GM21390 (cell line): ENCODE results near the gene PPP1R11.

ENCODE experiments used
- ATAC-seq: cut with Tn5 transposase; IDR thresholded peaks from one replicate; pipeline ENCODE4 v1.9.1; 2021; ENCODE audit not compliant: unreplicated experiment

PPP1R11 gene

DNA sequence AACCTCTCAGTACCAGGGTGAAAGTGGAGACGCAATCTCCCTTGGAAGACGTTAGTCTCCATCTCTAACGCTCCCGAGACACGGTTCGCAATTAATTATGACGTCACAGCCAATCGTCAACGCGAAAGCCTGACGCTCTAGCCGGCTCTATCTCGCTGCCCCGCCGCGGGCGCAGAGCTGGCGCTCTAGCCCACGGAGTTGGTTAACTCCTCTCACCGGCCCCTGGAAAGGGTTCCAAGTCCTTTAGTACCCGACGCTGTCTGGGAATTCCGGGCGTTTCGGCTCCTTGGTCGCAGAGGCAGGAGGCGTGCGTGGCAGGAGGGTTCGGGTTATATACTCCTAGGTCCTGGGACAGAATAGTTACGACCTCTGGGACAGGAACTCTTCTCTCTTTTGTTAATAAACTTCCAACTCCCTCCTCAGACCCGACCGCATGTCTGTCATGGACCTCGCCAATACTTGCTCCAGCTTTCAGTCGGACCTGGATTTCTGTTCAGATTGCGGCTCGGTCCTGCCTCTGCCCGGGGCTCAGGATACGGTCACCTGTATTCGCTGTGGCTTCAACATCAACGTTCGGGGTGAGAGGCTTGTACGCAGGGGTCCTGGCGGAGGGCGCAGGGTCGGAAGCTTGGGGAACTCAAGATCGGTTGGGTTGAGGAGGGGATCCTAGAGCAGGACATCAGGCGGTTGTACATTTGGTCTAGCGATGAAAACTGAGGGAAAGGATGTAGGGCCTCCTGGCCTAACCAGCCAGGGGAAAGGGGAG, 5.7 kb upstream of the PPP1R11 start, which contains the start of gene POLR1H:
TSS of gene POLR1H (plus strand) at position 174 of the 766 bp plus-strand sequence. CDS start at position 434, 260 bp downstream.
- ATAC-seq = peak; percentile 82

DNA sequence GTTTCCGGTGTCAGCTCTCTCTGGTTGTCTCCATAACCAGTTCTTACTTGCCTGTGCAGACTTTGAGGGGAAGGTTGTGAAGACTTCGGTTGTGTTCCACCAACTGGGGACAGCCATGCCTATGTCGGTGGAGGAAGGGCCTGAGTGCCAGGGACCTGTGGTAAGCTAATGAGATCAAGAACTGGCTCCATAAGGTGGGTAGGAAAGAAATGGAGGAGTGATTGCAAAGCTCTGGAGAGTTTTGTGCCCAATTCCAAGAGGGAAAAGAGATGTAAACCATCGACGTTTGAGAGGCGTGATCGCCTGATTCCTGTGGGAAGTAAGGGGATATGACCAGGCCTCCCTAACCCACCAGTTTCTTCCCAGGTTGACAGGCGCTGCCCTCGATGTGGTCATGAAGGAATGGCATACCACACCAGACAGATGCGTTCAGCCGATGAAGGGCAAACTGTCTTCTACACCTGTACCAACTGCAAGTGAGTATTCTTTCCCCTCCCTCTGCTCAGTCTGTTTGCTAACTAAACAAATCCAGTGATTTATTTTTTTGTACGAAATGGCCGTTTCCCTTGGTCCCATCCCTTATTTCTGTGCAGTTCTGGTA, 5.0 kb upstream of the PPP1R11 start:
- no peak for ATAC-seq

DNA sequence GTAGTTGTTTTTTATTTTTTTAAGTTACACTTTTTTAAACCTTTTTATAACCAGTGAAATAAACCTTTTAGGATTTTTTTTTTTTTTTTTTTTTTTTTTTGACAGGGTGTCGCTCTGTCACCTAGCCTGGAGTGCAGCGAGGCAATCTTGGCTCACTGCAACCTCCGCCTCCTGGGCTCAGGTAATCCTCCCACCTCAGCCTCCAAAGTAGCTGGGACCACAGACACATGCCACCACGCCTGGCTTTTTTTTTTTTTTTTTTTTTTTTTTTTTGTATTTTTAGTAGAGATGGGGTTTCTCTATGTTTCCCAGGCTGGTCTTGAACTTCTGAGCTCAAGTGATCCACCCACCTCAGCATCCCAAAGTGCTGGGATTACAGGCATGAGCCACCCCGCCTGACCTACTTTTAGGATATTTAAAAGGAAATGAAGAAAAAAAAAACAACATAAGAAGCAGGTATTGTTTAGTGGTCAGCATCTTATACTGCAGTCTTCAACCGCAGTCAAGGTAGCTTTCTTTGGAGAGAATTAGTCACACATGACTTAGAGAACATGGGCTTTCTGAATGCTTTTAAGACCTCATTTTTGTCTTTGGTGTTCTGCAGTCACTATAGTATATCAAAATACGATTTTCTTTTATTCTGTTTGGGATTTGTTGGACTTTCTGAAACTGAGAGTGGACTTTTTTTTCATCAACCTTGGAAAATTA, 4.4 kb upstream of the PPP1R11 start:
- ATAC-seq = no peak

DNA sequence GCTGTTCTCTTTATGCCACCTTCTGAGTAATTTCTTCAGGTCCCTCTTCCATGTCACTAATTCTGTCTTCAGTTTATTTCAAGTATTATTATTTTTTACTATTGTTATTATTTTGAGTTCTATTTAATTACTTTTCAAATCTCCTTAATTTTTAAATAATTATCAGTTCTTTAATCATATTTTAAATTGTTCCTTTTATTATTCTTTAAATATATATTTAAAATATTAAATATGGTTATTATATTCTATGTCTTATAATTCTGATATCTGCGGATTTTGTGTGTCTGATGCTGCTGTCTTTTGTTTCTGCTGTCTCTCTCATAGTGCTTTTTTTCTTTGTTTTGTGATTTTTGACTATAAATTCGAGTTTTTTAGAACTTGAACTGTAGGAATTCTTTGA, 3.7 kb upstream of the PPP1R11 start:
- no peak for ATAC-seq

DNA sequence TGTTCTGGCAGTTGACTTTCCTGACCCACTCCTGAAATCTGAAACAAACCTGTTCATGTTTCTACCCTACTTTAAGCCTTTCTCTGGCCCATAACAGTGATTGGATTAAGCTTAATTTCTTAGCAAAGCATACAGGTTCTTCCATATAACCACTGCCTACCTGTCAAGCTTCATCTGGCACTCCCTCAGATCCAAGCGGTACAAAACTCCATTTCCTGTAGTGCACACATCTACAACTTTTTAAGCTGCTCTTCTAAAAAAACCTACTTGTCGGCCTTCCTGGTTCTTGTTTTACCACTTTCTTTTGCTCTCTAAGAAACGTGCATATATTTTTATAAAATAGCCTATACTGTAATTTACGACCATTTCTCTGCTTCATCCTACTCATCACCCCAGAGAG, 916 bp upstream of the PPP1R11 start:
- no peak for ATAC-seq

DNA sequence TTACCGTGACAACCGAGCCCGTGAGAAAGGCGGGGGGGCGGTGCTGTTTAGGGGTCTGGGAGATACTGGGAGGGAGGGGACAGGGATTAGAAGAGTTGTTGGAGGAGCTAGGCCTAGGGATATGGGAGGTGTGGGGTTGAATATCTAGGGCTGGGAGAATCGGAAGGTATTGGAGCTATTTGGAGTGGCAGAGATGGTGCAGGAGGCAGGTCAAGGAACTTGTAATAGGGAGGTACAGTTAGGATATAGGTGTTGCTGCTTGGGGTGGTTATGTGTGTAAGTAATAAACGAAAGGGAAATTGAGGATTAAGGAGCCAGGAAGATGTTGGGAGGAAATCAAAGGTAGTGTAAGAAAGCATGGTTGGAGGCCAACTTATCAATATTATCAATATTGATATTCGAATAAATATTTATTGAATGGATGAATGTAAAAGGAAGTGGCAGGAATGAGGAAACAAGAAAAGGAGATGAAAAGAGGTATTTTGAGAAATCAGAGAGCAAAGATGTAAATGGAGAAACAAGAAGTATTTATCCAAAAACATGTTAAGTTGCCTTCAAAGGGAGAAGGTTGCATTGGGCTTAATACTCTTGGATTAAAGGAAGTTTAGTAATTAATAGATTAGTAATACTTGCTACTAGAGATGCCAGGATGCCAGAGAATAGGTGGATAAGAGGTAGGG, 602 bp downstream of the PPP1R11 start:
- no peak for ATAC-seq

DNA sequence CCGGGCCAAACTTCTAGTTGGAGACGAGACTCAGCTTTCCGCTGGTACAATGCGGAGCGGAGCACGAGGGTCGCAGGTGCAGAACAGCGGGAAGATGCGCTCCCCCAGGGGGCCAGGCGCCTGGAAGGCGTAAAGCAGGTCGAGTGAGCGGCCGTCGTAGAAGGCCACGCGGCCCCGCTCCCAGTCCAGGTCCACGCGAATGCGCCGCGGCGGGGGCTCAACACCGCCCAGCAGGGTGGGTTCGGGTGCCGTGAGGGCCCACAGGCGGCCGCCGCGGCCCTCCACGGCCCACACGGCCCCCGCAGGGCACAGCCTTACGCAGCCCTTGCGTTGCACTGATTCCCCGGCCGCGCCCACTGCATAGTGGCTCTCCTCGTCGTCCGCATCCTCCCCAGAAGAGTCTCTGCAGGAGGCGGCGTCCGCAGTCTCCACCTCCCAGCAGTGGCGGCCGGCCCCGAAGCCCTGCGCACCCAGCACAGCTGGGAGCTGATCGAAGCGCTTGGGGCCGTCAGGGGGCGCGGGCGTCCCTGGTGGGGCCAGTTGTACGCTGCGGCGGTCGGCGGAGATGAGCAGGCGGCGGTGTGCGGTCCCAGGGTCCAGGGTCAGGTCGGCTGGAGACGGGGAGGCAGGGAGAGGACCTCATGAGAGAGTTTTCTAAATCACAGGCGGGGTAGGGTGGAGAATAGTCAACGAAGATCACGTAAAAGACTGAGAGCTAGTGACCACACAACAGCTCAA, 4.3 kb downstream of the PPP1R11 start:
- no peak for ATAC-seq

DNA sequence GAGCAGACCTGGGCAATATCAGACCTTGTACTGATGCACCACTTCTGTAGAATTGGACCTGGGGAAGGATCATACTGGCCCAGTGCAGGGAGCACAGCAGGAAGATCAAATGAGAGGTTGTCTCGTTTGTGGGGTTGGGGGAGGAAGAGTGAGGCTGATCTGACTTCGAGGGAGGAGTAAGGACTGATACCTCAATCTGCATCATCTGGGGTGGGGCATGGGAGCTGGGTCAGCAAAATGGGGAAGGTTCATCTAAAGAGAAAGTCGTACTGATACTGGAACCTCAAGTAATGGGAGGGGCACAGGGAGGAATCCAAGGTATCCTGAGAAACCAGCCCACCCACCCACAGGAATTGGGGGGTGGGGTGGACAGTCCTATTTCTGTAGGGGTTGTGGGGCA, 4.9 kb downstream of the PPP1R11 start:
- no peak for ATAC-seq

DNA sequence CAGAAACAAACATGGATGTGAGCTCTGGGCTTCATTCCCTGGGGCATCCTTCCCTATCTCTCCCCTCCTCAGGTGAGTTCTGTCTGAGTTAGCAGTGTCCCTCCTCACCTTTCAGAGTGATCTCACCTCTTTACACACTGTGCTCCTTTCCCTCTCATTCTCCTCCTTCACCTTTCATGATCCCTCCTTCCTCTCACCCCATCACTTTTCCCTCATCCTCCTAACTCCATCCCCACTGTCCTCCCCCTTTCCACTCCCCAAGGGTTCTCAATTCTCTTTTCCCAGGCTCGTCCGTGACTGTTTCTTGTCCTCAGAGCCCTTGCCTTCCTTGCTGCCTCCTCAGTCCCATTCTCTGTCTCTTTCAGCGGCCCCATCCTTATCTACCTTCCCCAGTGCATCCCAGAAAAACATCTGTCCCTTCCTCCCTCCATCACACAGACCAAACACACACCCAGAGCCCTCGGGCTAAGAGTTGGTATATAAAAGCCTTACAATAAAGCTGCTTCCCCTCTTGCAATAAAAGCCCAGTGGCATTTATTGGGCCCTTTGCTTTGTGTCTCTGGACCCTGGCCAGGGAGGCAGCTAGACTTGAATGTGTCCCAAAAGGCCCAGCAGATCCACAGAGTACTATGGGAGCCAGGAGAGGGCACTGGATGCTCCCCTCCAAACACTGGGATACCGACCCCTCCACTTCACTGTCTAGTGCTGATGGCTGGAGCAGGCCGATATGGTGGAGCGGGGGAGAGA, 6.7 kb downstream of the PPP1R11 start:
- no peak for ATAC-seq

DNA sequence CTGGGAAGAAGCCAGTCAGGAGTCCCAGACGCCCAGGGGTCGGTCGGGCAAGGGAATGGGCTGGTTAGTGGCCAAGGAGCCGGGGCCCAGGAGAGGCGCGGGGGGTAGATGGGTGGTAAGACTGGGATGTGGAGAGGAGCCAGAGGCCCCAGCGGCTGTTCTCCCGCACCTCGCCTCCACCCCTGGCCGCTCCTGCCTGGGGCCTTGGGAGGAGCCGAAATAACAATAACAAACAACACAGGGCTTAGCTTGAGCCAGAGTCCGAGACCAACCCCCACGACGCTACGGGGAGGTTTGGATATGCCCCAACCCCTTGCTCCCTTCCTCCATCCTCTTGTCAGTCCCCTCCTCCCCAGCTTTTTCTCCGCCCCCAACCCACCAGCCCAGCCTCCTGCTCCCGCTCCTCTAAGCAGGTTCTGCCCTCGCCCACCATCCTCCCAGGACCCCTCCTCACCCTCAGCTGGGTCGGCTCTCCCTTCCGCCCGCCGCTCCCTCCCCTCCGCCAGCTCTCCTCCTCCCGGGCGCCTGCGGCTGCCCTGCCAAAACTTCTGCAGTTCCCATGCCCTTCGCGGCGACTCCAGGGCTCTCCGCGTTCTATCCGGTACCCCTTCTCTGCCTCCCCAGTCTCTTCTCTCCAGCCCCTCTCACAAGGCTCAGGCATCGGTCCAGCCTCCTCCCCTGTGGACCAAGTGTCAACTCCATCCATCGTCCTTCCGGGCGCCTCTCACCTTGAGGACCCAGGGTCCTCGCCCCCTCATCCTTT, 7.5 kb downstream of the PPP1R11 start:
- no peak for ATAC-seq

DNA sequence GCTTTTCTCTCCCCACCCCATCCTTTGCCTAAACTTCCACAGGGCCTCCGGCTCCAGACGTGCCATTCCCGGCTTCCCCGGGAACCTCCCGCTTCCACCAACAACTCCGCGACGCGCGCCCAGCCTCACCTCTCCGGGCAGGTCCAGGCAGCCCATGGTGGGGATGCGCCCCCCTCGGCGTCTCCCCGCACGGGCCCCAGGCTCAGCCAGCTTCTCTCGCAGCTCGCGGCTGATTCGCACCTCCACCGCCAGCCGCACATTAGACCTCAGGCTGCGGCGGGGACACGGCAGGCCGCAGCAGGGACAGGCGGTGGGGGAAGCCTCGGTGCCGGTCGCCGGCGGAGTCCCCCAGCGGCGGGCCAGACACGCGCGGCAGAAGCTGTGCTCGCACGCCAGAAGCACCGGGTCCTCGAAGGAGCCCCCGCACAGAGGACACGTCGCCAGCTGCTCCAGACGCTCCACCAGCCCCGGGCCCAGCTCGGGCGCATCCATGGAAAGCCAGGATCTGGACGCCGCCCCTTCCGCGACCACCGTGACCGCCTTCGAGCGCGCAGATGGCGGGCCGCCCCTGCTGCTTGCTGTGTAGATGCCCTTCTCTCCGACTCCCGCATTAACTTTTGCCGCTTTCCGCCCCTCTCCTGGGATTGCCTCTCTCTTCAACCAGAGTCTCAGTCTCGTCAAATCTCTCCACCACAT, 8.2 kb downstream of the PPP1R11 start, which contains the start of gene RNF39:
TSS of gene RNF39 (minus strand) at position 676 of the 696 bp plus-strand sequence. CDS start at position 492, 184 bp downstream.
- no peak for ATAC-seq

DNA sequence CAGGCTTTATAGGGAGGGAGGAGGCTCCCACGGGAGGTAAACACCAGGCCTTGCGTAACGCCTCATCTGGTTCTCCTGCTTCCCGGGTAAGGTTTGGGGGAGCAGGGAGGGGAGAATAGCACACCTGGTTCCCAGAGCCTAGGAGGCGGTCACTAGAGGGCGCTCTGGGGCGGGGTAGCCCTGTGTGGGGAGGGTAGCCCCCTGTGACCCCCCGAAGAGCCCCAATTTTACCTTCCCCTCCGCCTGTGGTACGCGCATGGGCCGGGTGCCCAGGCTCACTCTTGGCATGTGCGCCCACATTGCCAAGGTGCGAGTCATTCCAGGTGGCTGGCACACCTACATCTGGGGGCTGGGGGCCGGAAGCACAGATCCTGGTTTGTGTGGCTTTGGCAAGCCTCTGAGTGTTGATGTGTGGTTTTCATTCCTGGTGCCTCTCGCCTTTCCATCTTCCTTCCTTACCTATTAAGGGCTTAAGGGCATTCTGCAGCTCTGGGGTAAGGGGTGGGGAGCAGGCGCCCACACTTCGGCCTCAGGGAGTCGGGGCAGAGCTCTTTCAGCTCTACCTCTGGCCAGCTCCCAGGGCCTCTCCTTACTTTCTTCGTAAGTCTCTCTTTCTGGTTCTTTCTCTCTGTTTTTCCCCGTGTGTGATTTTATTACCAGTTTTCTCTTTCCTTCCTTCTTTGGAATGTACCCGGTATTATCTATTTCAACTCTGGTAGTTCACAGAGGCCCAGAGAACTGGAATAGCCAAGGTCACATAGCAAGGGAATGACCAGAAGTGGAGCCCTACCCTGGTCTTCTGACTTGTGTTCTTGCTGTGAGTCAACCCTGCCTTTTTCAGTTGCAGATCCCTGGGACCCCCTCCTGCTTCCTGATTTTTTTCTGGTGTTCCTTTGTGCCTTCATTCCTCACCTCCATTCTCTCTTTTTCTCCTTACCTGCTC, 9.1 kb downstream of the PPP1R11 start:
- no peak for ATAC-seq

DNA sequence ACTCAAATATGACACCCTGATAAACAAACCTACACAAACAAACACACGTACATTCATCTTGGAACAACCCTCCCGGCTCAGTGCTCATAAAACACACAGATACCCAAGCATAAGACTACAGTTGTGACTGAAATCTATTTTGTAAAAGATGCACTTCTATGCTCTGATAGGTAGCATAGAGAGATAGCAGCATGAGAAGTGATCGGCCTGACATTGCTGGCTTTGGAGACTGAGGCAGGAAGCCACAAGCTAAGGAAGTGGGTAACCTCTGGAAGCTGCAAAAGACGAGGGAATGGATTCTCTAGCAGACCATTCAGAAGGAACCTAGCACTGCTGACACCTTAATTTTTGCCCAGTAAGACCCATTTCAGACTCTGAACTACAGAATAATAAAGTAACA, 10.2 kb downstream of the PPP1R11 start:
- no peak for ATAC-seq

DNA sequence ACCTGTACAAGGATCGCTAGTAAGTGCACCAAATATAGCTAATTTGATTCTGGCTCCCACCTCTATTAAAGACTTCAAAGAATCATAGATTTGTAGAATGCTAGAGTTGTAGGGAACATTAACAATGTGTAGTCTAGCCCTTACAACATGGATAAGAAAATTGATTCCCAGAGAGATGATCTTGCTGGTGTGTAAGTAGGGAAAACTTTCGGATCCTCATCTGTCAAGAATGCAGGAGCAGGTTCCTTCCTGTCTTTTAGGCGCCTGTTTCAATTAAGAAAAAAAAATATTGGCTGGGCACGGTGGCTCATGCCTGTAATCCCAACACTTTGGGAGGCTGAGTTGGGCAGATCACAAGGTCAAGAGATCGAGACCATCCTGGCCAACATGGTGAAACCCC, 20.9 kb downstream of the PPP1R11 start:
- no peak for ATAC-seq

DNA sequence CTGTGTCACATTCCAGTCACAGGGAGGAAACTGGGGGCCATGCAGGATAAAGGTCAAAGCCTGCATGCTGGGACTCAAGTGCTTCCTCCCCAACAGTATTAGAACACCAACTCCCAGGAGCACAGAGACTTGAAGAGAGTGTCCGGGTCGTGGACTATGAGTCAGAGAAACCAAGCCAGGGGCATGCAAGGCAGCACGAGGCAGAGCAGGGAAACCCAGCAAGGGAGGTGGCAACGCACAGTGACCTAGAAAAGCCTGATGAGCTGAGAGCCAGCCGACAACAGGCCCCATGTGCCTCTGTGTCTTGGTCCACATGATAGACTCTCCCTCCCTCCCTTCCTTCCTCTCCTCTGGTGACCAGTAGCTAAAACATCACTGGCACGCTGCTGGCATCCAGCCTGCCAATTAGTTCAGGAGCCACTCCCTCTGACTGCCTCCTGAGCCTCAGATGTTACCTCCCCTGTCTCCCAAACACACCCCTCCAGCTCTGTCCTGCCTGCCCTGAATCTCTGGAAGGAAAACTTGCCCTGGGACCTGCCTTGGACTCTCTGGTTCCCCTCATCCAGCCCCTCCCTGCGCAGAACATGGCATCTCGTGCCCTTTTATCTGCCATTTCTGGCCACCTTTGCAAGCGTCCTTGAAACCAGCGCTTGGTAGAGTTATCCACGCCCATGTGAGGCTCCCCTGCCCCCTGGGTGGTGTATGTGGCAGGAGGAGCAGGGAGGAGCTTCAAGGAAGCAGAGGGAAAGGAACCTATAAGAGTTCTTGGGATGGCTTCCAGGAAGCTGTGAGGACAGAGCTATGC, 24.8 kb downstream of the PPP1R11 start:
- no peak for ATAC-seq

DNA sequence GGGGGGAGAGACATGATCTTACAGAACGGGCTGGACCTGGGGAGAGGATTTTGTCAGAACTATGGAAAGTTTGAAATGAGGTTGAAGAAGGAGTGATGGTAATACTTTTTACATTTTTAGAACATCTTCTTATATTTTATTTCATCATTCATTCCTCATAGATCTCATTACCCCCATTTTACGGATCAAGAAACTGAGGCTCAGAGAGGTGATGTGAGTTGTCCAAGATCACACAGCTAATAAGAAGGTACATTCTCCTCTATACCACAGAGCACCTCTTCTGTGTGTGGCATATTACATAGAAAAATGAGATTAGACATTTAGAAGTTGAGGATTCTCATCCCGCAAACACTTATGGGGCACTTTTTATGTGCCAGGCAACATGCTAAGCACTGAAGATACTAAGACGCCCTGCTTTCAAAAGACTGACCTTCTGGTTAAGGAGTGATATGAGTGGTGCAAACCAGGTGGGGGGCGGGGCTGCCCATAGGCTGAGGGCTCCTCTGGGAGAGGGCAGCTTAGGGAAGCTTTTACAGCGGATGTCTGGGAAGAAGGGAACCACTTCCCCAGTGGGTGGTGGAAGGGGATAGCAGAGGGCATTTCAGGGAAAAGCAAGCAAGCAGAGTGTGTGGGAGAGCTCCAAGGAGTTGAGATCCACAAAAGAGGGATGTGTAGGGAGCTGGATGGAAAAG, 26.0 kb downstream of the PPP1R11 start:
- ATAC-seq = no peak
